ENCODE data around the gene SLC23A3.

The SLC23A3 gene

DNA sequence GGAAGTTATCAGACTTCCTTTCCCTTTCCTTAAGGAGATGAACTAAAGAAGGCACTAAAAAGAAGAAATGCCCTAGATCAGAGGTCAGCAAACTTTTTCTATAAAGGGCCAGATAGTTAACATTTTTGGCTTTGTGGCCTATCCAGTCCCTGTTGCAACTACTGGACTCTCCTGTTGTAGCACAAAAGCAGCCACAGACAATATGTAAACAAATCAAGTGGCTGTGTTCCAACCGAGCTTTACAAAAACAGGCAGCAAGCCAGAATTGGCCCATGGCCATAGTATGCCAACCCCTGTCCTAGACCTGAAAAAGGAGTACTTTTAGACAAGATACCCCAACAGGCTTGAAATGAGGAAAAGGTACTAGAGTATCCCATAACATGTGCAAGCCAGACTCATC lies 20.2 kb downstream of the SLC23A3 start:
- no peak for TF ChIP-seq CTCF (conservative IDR thresholded peaks at IDR 0.05)
- TF ChIP-seq ZFX (IDR thresholded peaks at IDR 0.05), result no peak
- no peak overlapping the region for H3K27ac ChIP-seq

GRCh38 chr2:219142329-219142728 lies 27.5 kb downstream of the SLC23A3 start:
- H3K27ac ChIP-seq, result no peak overlapping the region
- TF ChIP-seq CTCF (conservative IDR thresholded peaks at IDR 0.05) (no peak), ZFX (IDR thresholded peaks at IDR 0.05) (no peak)

DNA sequence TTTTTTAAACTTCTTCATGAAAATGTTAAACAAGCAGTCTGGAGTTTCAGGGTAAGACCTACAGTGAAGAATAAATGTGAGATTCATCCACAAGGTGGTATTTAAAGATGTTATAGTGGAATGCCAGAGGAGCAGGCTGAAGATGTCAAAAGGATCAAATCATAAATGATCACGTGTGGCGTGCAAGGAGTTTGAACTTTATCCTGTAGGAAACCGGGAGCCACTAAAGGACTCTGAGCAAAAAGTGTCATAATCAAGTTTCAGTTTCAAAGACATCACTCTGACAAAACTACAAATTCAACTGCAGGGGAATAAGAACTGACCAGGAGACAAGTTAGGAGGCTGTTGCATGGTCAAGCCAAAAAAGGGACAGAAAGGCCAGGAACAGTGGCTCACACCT lies 29.1 kb downstream of the SLC23A3 start:
- TF ChIP-seq CTCF (conservative IDR thresholded peaks at IDR 0.05) (no peak), ZFX (IDR thresholded peaks at IDR 0.05) (no peak)

GRCh38 chr2:219133976-219134375 lies 35.9 kb downstream of the SLC23A3 start:
- TF ChIP-seq ZFX (IDR thresholded peaks at IDR 0.05) (no peak), CTCF (conservative IDR thresholded peaks at IDR 0.05) (no peak)

More for the DNA sequence above, 29.1 kb downstream of the SLC23A3 start:
- H3K27ac ChIP-seq, result no peak overlapping the region

DNA sequence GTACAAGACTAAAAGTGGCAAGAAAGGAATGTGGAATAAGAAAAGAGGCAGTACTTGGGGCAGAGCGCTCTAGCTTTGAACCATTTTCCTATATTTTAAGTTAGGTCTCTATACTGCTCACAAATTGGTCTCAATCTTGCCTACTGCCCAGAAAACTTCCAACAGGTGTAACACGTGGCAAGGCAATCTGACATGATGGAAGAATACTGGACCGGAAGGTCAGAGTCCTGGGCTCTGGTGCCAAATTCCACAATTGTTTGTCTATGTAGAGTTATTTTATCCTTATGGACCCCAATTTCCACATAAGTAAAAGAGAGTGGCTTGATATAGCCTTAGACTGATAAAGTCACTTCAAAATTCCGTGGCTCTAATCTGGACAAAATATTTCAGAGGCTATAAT lies 38.1 kb downstream of the SLC23A3 start:
- no peak overlapping the region for H3K27ac ChIP-seq
- TF ChIP-seq CTCF (conservative IDR thresholded peaks at IDR 0.05) (no peak), ZFX (IDR thresholded peaks at IDR 0.05) (no peak)

More at GRCh38 chr2:219133976-219134375, 35.9 kb downstream of the SLC23A3 start:
- H3K27ac ChIP-seq, result no peak overlapping the region

DNA sequence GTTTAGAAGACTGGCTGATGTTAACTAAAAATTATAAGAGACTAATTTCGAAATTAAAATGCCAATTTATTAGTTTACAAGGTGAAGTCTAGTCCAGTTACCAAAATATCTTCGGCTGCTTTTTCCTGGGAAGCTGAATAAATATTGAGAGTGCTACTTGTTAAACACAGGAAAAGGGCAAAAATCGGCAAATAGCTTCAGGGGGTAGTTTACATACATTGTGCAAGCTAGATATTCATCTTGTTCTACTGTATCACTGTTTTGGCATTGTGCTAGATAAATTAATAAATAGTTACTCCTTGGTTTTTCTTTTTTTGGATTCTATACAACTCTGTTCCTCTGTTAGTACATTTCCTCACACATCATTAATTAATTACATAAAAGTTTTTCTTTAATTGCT lies 38.5 kb downstream of the SLC23A3 start:
- no peak overlapping the region for H3K27ac ChIP-seq
- TF ChIP-seq ZFX (IDR thresholded peaks at IDR 0.05) (no peak), CTCF (conservative IDR thresholded peaks at IDR 0.05) (no peak)

- peak overlapping the region; percentile 23 for H3K27ac ChIP-seq
Measured at GRCh38 chr2:219129589-219129988, 40.2 kb downstream of the SLC23A3 start.

More at GRCh38 chr2:219129589-219129988, 40.2 kb downstream of the SLC23A3 start:
- no peak for TF ChIP-seq CTCF (conservative IDR thresholded peaks at IDR 0.05)

Measured in C4-2B (cell line).